ENCODE data around the gene SS18L1.

The SS18L1 gene

GRCh38 chr20:62157387-62158087, 14.0 kb downstream of the SS18L1 start:
- no peak for DNase-seq

- DNase-seq: no peak
Measured at GRCh38 chr20:62158088-62158400, 14.5 kb downstream of the SS18L1 start.

GRCh38 chr20:62158541-62158940, 15.0 kb downstream of the SS18L1 start:
- DNase-seq: no peak

- DNase-seq: no peak
Measured at GRCh38 chr20:62159052-62159451, 15.5 kb downstream of the SS18L1 start.

GRCh38 chr20:62159839-62160238, 16.3 kb downstream of the SS18L1 start:
- DNase-seq: no peak

- DNase-seq: no peak
Measured at GRCh38 chr20:62160253-62160652, 16.7 kb downstream of the SS18L1 start.

GRCh38 chr20:62160876-62161275, 17.3 kb downstream of the SS18L1 start:
- DNase-seq: no peak

GRCh38 chr20:62161347-62161746, 17.8 kb downstream of the SS18L1 start:
- no peak for DNase-seq

GRCh38 chr20:62162765-62163484, 19.4 kb downstream of the SS18L1 start:
- no peak for DNase-seq

- no peak for DNase-seq
Measured at GRCh38 chr20:62163485-62163865, 19.9 kb downstream of the SS18L1 start.

GRCh38 chr20:62163986-62164762, 20.6 kb downstream of the SS18L1 start:
- no peak for DNase-seq

- DNase-seq: no peak
Measured at GRCh38 chr20:62164879-62165761, 21.6 kb downstream of the SS18L1 start.

- no peak for DNase-seq
Measured at GRCh38 chr20:62165762-62166399, 22.3 kb downstream of the SS18L1 start.

- DNase-seq: no peak
Measured at GRCh38 chr20:62167474-62167873, 23.9 kb downstream of the SS18L1 start.

- no peak for DNase-seq
Measured at GRCh38 chr20:62168061-62168460, 24.5 kb downstream of the SS18L1 start.

- no peak for DNase-seq
Measured at GRCh38 chr20:62168890-62169435, 25.4 kb downstream of the SS18L1 start.

GRCh38 chr20:62170536-62170935, 27.0 kb downstream of the SS18L1 start:
- DNase-seq: no peak

- no peak for DNase-seq
Measured at GRCh38 chr20:62171245-62171644, 27.7 kb downstream of the SS18L1 start.

- no peak for DNase-seq
Measured at GRCh38 chr20:62172666-62173065, 29.1 kb downstream of the SS18L1 start.

GRCh38 chr20:62174021-62174804, 30.6 kb downstream of the SS18L1 start:
- DNase-seq: no peak

All from SIG-M5 (cell line).